IMR-90 (cell line): ENCODE results near the gene H1-8. TPM values are rescaled to one million over a fixed set of nuclear protein-coding genes. Genes with fewer than 3 reads are reported as not detected.

Experiments used
- ATAC-seq: fragments of 200-7000 bp; cut with Tn5 transposase; 2 replicates; pipeline ENCODE4 v1.9.1; 2020; ENCODE audit warnings: low read depth, mild to moderate bottlenecking, moderate library complexity
- BruUV-seq: library from RNA; stranded (reverse); fragments of 400-500 nt; replicated peaks from 2 replicates; lab custom pipeline; 2021; lab: Mats Ljungman, UMichigan
- CTCF ChIA-PET: fragments of 300-600 bp; formaldehyde crosslinking; extraction: SDS; loops from one replicate; lab custom pipeline; 2021; ENCODE audit warnings: antibody characterized with exemption; lab: Yijun Ruan, JAX
- POLR2A ChIA-PET: fragments of 300-600 bp; sonication (Branson Sonifier 250); formaldehyde crosslinking; loops from one replicate; lab custom pipeline; 2022; ENCODE audit warnings: antibody characterized with exemption; ENCODE audit not compliant: unreplicated experiment; lab: Charles Lee
- DNase-seq: peaks from one replicate; pipeline ENCODE4 v3.0.0; 2013
- H2AFZ ChIP-seq: replicated peaks from 2 replicates; pipeline ENCODE3; 2013; ENCODE audit warnings: low read length, mild to moderate bottlenecking; ENCODE audit not compliant: poor library complexity
- H2AK5ac ChIP-seq: 2 replicates; pipeline ENCODE4 v1.6.1; 2013; ENCODE audit warnings: low read depth, low read length, inconsistent platforms
- H2AK9ac ChIP-seq: replicated peaks from 2 replicates; pipeline ENCODE3; 2013; ENCODE audit warnings: mild to moderate bottlenecking, low read depth, low read length, moderate library complexity; ENCODE audit not compliant: poor library complexity
- H2BK120ac ChIP-seq: 2 replicates; pipeline ENCODE4 v1.6.1; 2013; ENCODE audit warnings: low read depth, low read length, inconsistent platforms
- H2BK15ac ChIP-seq: 3 replicates; pipeline ENCODE4 v1.6.1; 2013; ENCODE audit warnings: low read depth, low read length, inconsistent platforms
- H2BK20ac ChIP-seq: 2 replicates; pipeline ENCODE4 v1.6.1; 2013; ENCODE audit warnings: low read depth, mild to moderate bottlenecking, inconsistent platforms, low read length, moderate library complexity
- H2BK5ac ChIP-seq: 2 replicates; pipeline ENCODE4 v1.6.1; 2013; ENCODE audit warnings: mild to moderate bottlenecking, low read depth, low read length, inconsistent platforms; ENCODE audit not compliant: poor library complexity, severe bottlenecking
- H3K14ac ChIP-seq: replicated peaks from 2 replicates; pipeline ENCODE4 v1.6.1; 2013; ENCODE audit warnings: low read depth, low read length, inconsistent platforms
- H3K18ac ChIP-seq: 2 replicates; pipeline ENCODE4 v1.6.1; 2013; ENCODE audit warnings: low read depth, low read length, control low read depth
- H3K23ac ChIP-seq: 2 replicates; pipeline ENCODE4 v1.6.1; 2013; ENCODE audit warnings: low read depth, low read length, inconsistent platforms
- H3K27ac ChIP-seq: 2 replicates; pipeline ENCODE4 v1.5.1; 2013; ENCODE audit warnings: mild to moderate bottlenecking, control low read depth, low read length; ENCODE audit not compliant: insufficient read depth
- H3K27me3 ChIP-seq: 2 replicates; pipeline ENCODE4 v1.6.1; 2013; ENCODE audit warnings: low read length; ENCODE audit not compliant: control insufficient read depth, insufficient read depth
- H3K36me3 ChIP-seq: 2 replicates; pipeline ENCODE4 v1.6.1; 2013; ENCODE audit warnings: low read length, mixed read lengths; ENCODE audit not compliant: control insufficient read depth, insufficient read depth
- H3K4ac ChIP-seq: 2 replicates; pipeline ENCODE4 v1.6.1; 2013; ENCODE audit warnings: low read depth, low read length, inconsistent platforms
- H3K4me1 ChIP-seq: 2 replicates; pipeline ENCODE4 v1.6.1; 2013; ENCODE audit warnings: low read length, mixed read lengths; ENCODE audit not compliant: control insufficient read depth, insufficient read depth
- H3K4me2 ChIP-seq: 2 replicates; pipeline ENCODE4 v1.6.1; 2013; ENCODE audit warnings: low read depth, mild to moderate bottlenecking, control low read depth, low read length, moderate library complexity
- H3K4me3 ChIP-seq: 2 replicates; pipeline ENCODE4 v1.5.1; 2013; ENCODE audit warnings: low read depth, mild to moderate bottlenecking, control low read depth, low read length, moderate library complexity; ENCODE audit not compliant: insufficient read depth
- H3K56ac ChIP-seq: 2 replicates; pipeline ENCODE4 v1.6.1; 2013; ENCODE audit warnings: low read length, inconsistent platforms; ENCODE audit not compliant: insufficient read depth; ENCODE audit errors: extremely low read depth
- H3K79me1 ChIP-seq, 2 experiments: 2 replicates each; pipeline ENCODE4 v1.6.1; 2013; ENCODE audit warnings: low read length in 2 of 2, inconsistent platforms in 1 of 2, low read depth in 1 of 2
- H3K9ac ChIP-seq: 2 replicates; pipeline ENCODE4 v1.6.1; 2013; ENCODE audit warnings: low read depth, low read length, control low read depth
- H3K9me1 ChIP-seq: 2 replicates; pipeline ENCODE4 v1.6.1; 2013; ENCODE audit warnings: low read length, inconsistent platforms; ENCODE audit not compliant: insufficient read depth
- H3K9me3 ChIP-seq: 2 replicates; pipeline ENCODE4 v1.6.1; 2013; ENCODE audit warnings: low read length; ENCODE audit not compliant: control insufficient read depth, insufficient read depth
- H4K20me1 ChIP-seq: 2 replicates; pipeline ENCODE4 v1.6.1; 2013; ENCODE audit warnings: low read length, inconsistent platforms; ENCODE audit not compliant: insufficient read depth
- H4K5ac ChIP-seq: 2 replicates; pipeline ENCODE4 v1.6.1; 2013; ENCODE audit warnings: mild to moderate bottlenecking, low read depth, low read length, control low read depth
- H4K8ac ChIP-seq, 2 experiments: 2 replicates each; pipeline ENCODE4 v1.6.1; 2013; ENCODE audit warnings: low read depth in 2 of 2, low read length in 2 of 2, control low read depth in 1 of 2, inconsistent platforms in 1 of 2
- H4K91ac ChIP-seq: 2 replicates; pipeline ENCODE4 v1.6.1; 2013; ENCODE audit warnings: low read depth, low read length, inconsistent platforms; ENCODE audit not compliant: insufficient read depth
- CEBPB ChIP-seq: IDR thresholded peaks from 2 replicates; pipeline ENCODE4 v1.6.1; 2012; ENCODE audit warnings: low read depth, low read length, improper control_type of control experiment
- CHD1 ChIP-seq: IDR thresholded peaks from 2 replicates; pipeline ENCODE4 v1.6.1; 2012; ENCODE audit warnings: low read depth, low read length, improper control_type of control experiment
- MAFK ChIP-seq: IDR thresholded peaks from 2 replicates; pipeline ENCODE4 v1.6.1; 2012; ENCODE audit warnings: low read depth, low read length, improper control_type of control experiment
- MXI1 ChIP-seq: IDR thresholded peaks from 2 replicates; pipeline ENCODE4 v1.6.1; 2012; ENCODE audit warnings: low read depth, mild to moderate bottlenecking, low read length, moderate library complexity, borderline replicate concordance
- NFE2L2 ChIP-seq: fragments of 150-350 bp; IDR thresholded peaks from 2 replicates; pipeline ENCODE4 v1.6.1; 2016; ENCODE audit warnings: low read depth, mild to moderate bottlenecking, low read length
- RAD21 ChIP-seq: IDR thresholded peaks from 2 replicates; pipeline ENCODE4 v1.6.1; 2012; ENCODE audit warnings: low read length, improper control_type of control experiment
- RCOR1 ChIP-seq: IDR thresholded peaks from 2 replicates; pipeline ENCODE4 v1.6.1; 2012; ENCODE audit warnings: mild to moderate bottlenecking, low read length, improper control_type of control experiment; ENCODE audit not compliant: insufficient replicate concordance
- RFX5 ChIP-seq: IDR thresholded peaks from 2 replicates; pipeline ENCODE4 v1.8.0; 2012; ENCODE audit warnings: low read depth, mild to moderate bottlenecking, low read length, moderate library complexity
- WGBS, 2 experiments: methylation state at CpG; one replicate each; pipeline versions ENCODE4 v1.1.5 to v1.1.7; 2013; ENCODE audit warnings: missing lambda C conversion rate in 2 of 2; ENCODE audit not compliant: insufficient read length in 1 of 2; ENCODE audit errors: extremely low coverage in 2 of 2; 5-methylcytosine and 5-hydroxymethylcytosine counted together
- dilution Hi-C: fragments of 300-500 bp; cut with HindIII; formaldehyde crosslinking; loops from one replicate; pipeline ENCODE4 v1.14.3; 2018; ENCODE audit warnings: low sequenced_read_pairs; ENCODE audit not compliant: unreplicated experiment
- in situ Hi-C: fragments of 300-500 bp; cut with MboI; formaldehyde crosslinking; loops from 3 replicates; pipeline ENCODE4 v1.14.3; 2019; ENCODE audit warnings: low sequenced_read_pairs, inconsistent platforms, mixed read lengths
- intact Hi-C: fragments of 100-400 bp; cut with micrococcal nuclease; formaldehyde crosslinking; loops from 2 replicates; pipeline ENCODE4 v1.10.0; 2022
- polyA plus RNA-seq, 3 experiments: library from polyadenylated mRNA; depleted of rRNA; stranded (reverse); fragments of >200 nt; gene quantifications; 2 replicates each; pipeline ENCODE4 v1.2.3, GENCODE V29; 2012; ENCODE audit warnings: low replicate concordance in 1 of 3
- total RNA-seq: library from RNA; depleted of rRNA; stranded (reverse); fragments of >200 nt; gene quantifications from 2 replicates; pipeline ENCODE4 v1.2.3, GENCODE V29; 2012
- TF ChIP-seq, protein P1 (sequence below): fragments of 150-350 bp; IDR thresholded peaks from 2 replicates; pipeline ENCODE4 v1.6.1; 2016; ENCODE audit warnings: low read depth, mild to moderate bottlenecking, low read length, moderate library complexity, borderline replicate concordance
- TF ChIP-seq, protein P2 (sequence below): fragments of 150-350 bp; IDR thresholded peaks from 2 replicates; pipeline ENCODE4 v1.6.1; 2017; ENCODE audit warnings: mild to moderate bottlenecking, antibody characterized with exemption, low read length, low read depth

The H1-8 gene
- total and polyA plus RNA-seq, 2 of the 4 experiments (the other 2 are of a cell fraction) = not detected

DNA sequence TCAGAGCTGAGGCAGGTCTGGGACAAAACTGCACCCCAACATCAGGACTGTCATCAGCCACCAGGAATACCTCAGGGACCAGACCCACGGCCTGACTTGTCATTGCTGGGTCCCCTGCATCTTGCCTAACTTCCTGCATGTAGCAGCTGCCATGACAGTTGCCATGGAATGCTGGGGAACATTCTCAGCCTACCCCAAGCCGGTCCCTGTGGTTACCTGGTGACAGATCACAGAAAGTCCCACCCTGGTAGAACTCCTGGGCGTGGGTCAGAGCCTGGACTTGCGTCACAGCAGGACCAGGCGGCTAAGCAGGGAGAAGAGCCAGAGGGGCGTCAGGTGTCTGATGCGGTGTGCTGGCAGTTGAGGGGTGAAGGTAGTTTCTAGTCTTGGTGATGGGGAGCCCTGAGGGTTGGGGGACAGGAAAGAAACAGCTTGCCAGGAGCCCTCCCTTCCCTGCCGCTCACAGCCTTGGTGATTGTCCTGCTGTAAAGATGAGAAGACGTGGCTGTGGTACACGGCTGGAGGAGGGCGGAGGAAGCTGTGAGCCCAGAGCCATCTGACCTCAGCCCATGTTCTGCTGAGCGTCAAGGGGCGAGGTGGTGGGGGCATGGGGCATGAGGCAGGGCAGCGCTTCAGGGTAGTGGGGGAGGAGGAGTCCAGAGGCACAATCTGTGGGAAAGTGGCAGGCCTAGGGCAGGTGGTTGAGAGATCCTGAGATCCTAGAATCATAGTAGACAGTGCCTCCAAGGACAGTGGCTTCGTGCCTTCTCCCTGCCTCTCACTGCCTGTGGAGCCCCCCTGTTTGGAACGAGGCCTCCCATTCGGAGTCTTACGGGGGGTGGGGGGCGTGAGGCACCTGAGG, 5.4 kb downstream of the H1-8 start:
- H4K20me1 ChIP-seq = no peaks in the 10 kb centered on the region
- no peak overlapping the region for H3K14ac ChIP-seq
- dilution Hi-C loops = no loop called here
- no peaks in the 10 kb centered on the region for H3K27me3 ChIP-seq
- H2BK15ac ChIP-seq = no peak overlapping the region
- ATAC-seq (no peak), DNase-seq (no peak)
- H3K27ac ChIP-seq = no peak overlapping the region
- POLR2A ChIA-PET = no interaction called here
- TF ChIP-seq MXI1 = no peak
- no peak for TF ChIP-seq RFX5
- no peak for TF ChIP-seq MAFK
- TF ChIP-seq NFE2L2 = no peak
- TF ChIP-seq, protein P1, sequence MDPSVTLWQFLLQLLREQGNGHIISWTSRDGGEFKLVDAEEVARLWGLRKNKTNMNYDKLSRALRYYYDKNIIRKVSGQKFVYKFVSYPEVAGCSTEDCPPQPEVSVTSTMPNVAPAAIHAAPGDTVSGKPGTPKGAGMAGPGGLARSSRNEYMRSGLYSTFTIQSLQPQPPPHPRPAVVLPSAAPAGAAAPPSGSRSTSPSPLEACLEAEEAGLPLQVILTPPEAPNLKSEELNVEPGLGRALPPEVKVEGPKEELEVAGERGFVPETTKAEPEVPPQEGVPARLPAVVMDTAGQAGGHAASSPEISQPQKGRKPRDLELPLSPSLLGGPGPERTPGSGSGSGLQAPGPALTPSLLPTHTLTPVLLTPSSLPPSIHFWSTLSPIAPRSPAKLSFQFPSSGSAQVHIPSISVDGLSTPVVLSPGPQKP = no peak
- TF ChIP-seq, protein P2, sequence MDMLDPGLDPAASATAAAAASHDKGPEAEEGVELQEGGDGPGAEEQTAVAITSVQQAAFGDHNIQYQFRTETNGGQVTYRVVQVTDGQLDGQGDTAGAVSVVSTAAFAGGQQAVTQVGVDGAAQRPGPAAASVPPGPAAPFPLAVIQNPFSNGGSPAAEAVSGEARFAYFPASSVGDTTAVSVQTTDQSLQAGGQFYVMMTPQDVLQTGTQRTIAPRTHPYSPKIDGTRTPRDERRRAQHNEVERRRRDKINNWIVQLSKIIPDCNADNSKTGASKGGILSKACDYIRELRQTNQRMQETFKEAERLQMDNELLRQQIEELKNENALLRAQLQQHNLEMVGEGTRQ = no peak
- no peak for TF ChIP-seq RCOR1
- no peak for TF ChIP-seq RAD21
- no peak for TF ChIP-seq CEBPB
- no peak for TF ChIP-seq CHD1
- no peak overlapping the region for H3K23ac ChIP-seq
- H3K4ac ChIP-seq = no peak overlapping the region
- H3K9me3 ChIP-seq = no peaks in the 10 kb centered on the region
- H2BK120ac ChIP-seq = peak overlapping the region; percentile 34; the same call in 1 of the 2 replicates
- CTCF ChIA-PET = no interaction called here
- H3K18ac ChIP-seq = no peak overlapping the region
- no peak overlapping the region for H4K5ac ChIP-seq
- no peaks in the 10 kb centered on the region for H3K79me1 ChIP-seq
- 0 out of 2 replicates have a peak, but pooled peaks cover 9% of the 10 kb centered on the region for H3K9me1 ChIP-seq
- in situ Hi-C loops = no loop called here
- H3K4me2 ChIP-seq = no peak overlapping the region
- H3K4me1 ChIP-seq = peaks cover 3% of the 10 kb centered on the region; the same call in 1 of the 2 replicates
- no peak overlapping the region for H3K4me3 ChIP-seq
- no peak overlapping the region for H4K8ac ChIP-seq
- H2BK20ac ChIP-seq = no peak overlapping the region
- peak overlapping the region; percentile 24 for H2AFZ ChIP-seq
- no TSS peak for BruUV-seq
- peak overlapping the region; percentile 80 for H2AK9ac ChIP-seq
- H2AK5ac ChIP-seq = peak overlapping the region; percentile 8; the same call in 1 of the 2 replicates
- no peak overlapping the region for H3K9ac ChIP-seq
- intact Hi-C loops = no loop called here
- WGBS, 2 experiments = 81% methylated on average over 9 of the region's 19 CpGs; no CpG with 5 or more reads in 1 of the 2 experiments
- H3K56ac ChIP-seq = no peak overlapping the region
- H3K36me3 ChIP-seq = no peaks in the 10 kb centered on the region
- H2BK5ac ChIP-seq = no peak overlapping the region
- H4K91ac ChIP-seq = no peak overlapping the region
